ENCODE results near the gene RNASEH2C. TPM values are rescaled to one million over a fixed set of nuclear protein-coding genes. Genes with fewer than 3 reads are reported as not detected.

Gene RNASEH2C
- total RNA-seq: 34.2 and 37.3 TPM in 2 replicates

DNA sequence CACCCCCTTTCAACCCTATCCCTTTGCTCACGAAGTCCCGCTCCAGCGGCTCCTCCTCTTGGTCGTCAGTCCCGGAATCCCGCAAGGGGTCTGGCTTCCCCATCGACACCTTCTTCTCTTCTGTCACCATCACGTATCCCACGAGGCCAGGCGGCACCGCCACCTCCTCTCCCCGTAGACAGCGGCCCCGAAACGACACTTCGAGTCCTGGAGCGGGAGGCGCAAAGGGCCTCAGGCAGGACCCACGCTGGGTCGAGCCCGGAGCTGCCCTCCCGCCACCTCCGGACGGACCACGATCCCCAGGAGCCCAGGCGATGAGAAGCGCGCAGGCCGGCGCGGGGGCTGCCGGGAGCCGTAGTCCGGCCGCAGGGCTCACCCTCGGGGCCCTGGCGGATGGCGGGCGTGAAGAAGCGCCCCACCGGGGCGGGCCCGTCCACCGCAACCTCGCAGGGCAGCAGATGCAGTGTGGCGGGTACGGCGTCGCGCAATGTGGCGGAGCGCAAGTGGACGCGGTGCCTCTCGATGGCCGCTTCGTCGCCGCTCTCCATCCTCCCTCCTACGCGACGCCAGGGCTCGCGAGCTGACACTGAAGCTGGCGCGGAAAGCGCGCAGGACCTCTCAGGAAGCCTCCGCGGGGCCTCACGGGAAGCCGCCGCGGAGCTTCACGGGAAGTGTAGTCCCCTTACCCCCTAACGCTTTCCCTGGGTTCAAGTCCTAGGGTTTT, at the start of gene RNASEH2C:
TSS of gene RNASEH2C (minus strand) at position 588 of the 724 bp plus-strand sequence. CDS start at position 548, 40 bp downstream.

GRCh38 chr11:65711785-65712632, 8.6 kb downstream of the RNASEH2C start, which contains the start of gene KAT5:
Gene KAT5, plus strand, starts transcription at chr11:65712252. Its CDS starts 16 bp downstream, at chr11:65712268.

Other genes with a start within 250 kb of the RNASEH2C start
- gene MALAT1, start 221.8 kb downstream of the RNASEH2C start, total RNA-seq: 3,635 and 7,050 TPM in 2 replicates
- 49.2 and 56.6 TPM in 2 replicates for gene SCYL1, start 195.7 kb downstream of the RNASEH2C start, total RNA-seq
- 17.5 and 79.4 TPM in 2 replicates for gene LTBP3, start 162.4 kb downstream of the RNASEH2C start, total RNA-seq
- gene ZNRD2, start 150.3 kb downstream of the RNASEH2C start, total RNA-seq: 28.6 and 32.1 TPM in 2 replicates
- gene FAM89B, start 148.3 kb downstream of the RNASEH2C start, total RNA-seq: 12.0 and 14.6 TPM in 2 replicates
- 9.4 and 31.9 TPM in 2 replicates for gene EHBP1L1, start 144.7 kb downstream of the RNASEH2C start, total RNA-seq
- under 0.01 and 0.38 TPM in 2 replicates for gene KCNK7, start 125.0 kb downstream of the RNASEH2C start, total RNA-seq
- 78.5 and 130 TPM in 2 replicates for gene MAP3K11, start 106.6 kb downstream of the RNASEH2C start, total RNA-seq
- 10.0 and 25.1 TPM in 2 replicates for gene PCNX3, start 105.0 kb downstream of the RNASEH2C start, total RNA-seq
- gene SIPA1, start 82.7 kb downstream of the RNASEH2C start, total RNA-seq: 33.8 and 81.2 TPM in 2 replicates
- 13.0 and 26.4 TPM in 2 replicates for gene RELA, start 57.9 kb downstream of the RNASEH2C start, total RNA-seq
- 35.3 and 41.9 TPM in 2 replicates for gene KAT5, start 8.5 kb downstream of the RNASEH2C start, total RNA-seq
- gene AP5B1, start 60.2 kb upstream of the RNASEH2C start, total RNA-seq: 5.5 and 8.5 TPM in 2 replicates
- gene OVOL1, start 66.3 kb upstream of the RNASEH2C start, total RNA-seq: not detected in 2 replicates
- under 0.01 and 0.50 TPM in 2 replicates for gene SNX32, start 113.2 kb upstream of the RNASEH2C start, total RNA-seq
- 1,281 and 2,304 TPM in 2 replicates for gene CFL1, start 137.4 kb upstream of the RNASEH2C start, total RNA-seq
- 45.2 and 48.9 TPM in 2 replicates for gene MUS81, start 139.6 kb upstream of the RNASEH2C start, total RNA-seq
- gene EFEMP2, start 152.0 kb upstream of the RNASEH2C start, total RNA-seq: 11.2 and 26.1 TPM in 2 replicates
- under 0.01 TPM in 1 of 2 replicates, not detected in the other for gene CTSW, start 159.0 kb upstream of the RNASEH2C start, total RNA-seq
- 146 and 161 TPM in 2 replicates for gene FIBP, start 167.7 kb upstream of the RNASEH2C start, total RNA-seq
- 50.0 and 94.9 TPM in 2 replicates for gene CCDC85B, start 169.9 kb upstream of the RNASEH2C start, total RNA-seq
- 4.4 and 5.0 TPM in 2 replicates for gene FOSL1, start 179.6 kb upstream of the RNASEH2C start, total RNA-seq
- 12.1 and 18.9 TPM in 2 replicates for gene C11orf68, start 198.3 kb upstream of the RNASEH2C start, total RNA-seq
- 104 and 157 TPM in 2 replicates for gene DRAP1, start 198.6 kb upstream of the RNASEH2C start, total RNA-seq
- gene TSGA10IP, start 224.7 kb upstream of the RNASEH2C start, total RNA-seq: not detected in 2 replicates
- 41.6 and 48.0 TPM in 2 replicates for gene SART1, start 240.9 kb upstream of the RNASEH2C start, total RNA-seq